AG10803 (cell line): Measurements from ENCODE around the gene CADM2.

Source experiments
- DNase-seq: peaks from one replicate; pipeline ENCODE4 v3.0.0; 2010; ENCODE audit warnings: low read depth
- H3K4me3 ChIP-seq: 2 replicates; pipeline ENCODE4 v1.5.1; 2011; ENCODE audit warnings: mild to moderate bottlenecking, low read length, control low read depth
- CTCF ChIP-seq: conservative IDR thresholded peaks from 2 replicates; pipeline ENCODE4 v1.5.1; 2011; ENCODE audit warnings: mild to moderate bottlenecking, low read length, control low read depth, inconsistent platforms

Gene CADM2

DNA sequence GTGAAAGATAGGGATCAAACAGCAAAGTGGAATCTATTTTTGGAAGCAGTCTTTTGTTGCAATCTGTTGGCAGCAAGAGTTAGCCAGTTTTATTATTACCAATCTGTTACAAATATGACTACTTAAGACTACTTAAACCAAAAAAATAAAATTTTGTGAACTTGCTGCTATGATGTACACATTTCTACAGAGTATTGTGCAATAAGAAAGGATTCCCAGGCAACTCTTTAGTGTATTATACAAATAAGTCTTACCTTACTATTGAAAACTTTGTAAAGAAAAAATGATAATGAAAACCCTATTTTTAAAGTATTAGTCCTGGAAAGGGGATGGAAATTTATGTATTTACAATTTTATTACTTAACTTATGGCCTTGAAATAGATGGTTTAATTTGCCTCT is 44.7 kb downstream of the CADM2 start:
- no peak for TF ChIP-seq CTCF
- DNase-seq, result no peak
- no peak overlapping the region for H3K4me3 ChIP-seq

DNA sequence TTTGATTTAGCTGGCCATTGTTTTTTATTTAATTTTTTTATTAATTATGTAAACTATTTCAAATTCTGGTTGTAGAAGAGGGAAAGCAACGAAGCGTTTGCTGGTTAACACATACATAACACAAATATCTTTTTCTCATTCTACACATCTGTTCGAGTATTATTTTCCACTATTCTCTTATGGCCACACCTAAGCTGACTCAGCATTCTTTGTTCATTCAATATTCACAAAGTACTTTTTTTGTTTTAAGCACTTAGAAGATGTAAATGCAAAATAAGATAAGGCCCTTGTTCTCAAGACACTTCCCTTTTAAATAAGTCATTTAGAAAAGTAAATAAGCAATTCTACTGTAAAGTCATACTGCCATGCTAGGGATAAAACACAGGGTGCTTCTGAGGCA is 45.4 kb downstream of the CADM2 start:
- no peak for DNase-seq
- H3K4me3 ChIP-seq, result no peak overlapping the region
- no peak for TF ChIP-seq CTCF

GRCh38 chr3:85005946-85006345 is 47.2 kb downstream of the CADM2 start:
- H3K4me3 ChIP-seq, result no peak overlapping the region
- no peak for DNase-seq
- TF ChIP-seq CTCF, result no peak

- TF ChIP-seq CTCF, result no peak
- DNase-seq, result no peak
- no peak overlapping the region for H3K4me3 ChIP-seq
These were observed 48.7 kb downstream of the CADM2 start for GRCh38 chr3:85007195-85008094.

DNA sequence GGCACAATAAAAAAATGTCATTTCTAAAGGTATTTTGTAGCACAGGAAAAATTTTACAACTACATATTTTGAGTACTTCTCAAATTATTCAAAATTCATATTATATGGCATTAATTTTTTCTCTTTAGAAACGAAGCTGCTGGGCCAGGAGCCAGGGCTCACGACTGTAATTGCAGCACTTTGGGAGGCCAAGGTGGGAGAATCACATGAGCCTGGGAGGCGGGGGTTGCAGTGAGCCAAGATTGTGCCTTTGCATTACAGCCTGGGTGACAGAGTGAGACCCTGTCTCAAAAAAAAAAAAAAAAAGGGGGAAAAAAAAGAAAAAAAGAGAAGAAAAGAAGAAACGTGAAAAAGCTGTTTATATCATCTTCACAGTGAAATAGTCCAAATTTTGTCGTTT is 62.0 kb downstream of the CADM2 start:
- no peak overlapping the region for H3K4me3 ChIP-seq
- DNase-seq, result no peak
- TF ChIP-seq CTCF, result no peak

DNA sequence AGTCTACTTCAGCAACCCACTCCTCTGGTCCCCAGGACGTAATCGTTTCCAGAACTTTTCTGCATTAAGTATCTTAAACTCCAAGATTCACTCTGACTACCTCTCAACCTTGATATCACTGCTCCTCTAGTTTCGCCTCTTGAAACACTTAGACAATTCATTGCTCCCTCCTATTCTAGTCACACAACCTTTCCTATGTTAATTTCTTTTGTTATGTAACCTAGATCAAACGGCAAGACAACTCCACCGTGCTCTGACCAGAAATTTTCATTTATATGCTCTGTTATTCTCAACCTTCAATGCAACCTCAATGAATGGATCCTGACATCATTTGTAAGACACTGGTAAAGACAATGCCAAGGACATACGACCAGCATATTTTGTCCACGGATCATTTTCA is 71.3 kb downstream of the CADM2 start:
- no peak overlapping the region for H3K4me3 ChIP-seq
- TF ChIP-seq CTCF, result no peak
- DNase-seq, result no peak

DNA sequence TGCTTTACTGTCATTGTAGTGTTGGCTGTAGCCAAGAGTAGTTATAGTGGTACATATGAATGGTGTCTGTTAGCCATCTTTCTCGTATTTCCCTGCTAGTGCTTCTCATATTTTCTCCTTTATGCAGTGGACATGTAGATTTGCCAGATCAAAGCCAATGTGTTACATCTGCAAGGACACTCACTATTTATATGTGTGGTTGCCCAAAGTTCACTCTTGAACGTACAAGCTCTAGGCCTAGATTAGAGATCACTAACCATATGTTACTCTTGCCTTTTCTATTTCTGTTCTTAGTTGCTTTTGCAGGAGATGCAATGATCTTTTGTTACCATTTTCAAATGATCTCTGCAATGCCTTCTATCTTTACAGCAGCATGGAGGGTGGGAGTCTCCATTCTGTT is 78.4 kb downstream of the CADM2 start:
- DNase-seq, result no peak
- no peak for TF ChIP-seq CTCF

More for the DNA sequence above, 78.4 kb downstream of the CADM2 start:
- no peak overlapping the region for H3K4me3 ChIP-seq
